Mesendoderm (in vitro differentiated cells): ENCODE results near the gene NFKBIA. TPM values are rescaled to one million over a fixed set of nuclear protein-coding genes. Genes with fewer than 3 reads are reported as not detected.
A peak's percentile ranks its signal among the peaks of the same experiment; 100 is the strongest.

Experiments
- DNase-seq: peaks from one replicate; pipeline ENCODE4 v3.0.0; 2013
- H2AK5ac ChIP-seq: 2 replicates; pipeline ENCODE4 v1.6.1; 2013; ENCODE audit warnings: low read length, inconsistent platforms
- H2BK120ac ChIP-seq: 2 replicates; pipeline ENCODE4 v1.6.1; 2013; ENCODE audit warnings: low read depth, mild to moderate bottlenecking, low read length, moderate library complexity, mixed read lengths
- H2BK15ac ChIP-seq: replicated peaks from 2 replicates; pipeline ENCODE4 v1.6.1; 2013; ENCODE audit warnings: low read depth, mild to moderate bottlenecking, moderate library complexity
- H2BK5ac ChIP-seq: 2 replicates; pipeline ENCODE4 v1.6.1; 2013; ENCODE audit warnings: low read length, inconsistent platforms
- H3K18ac ChIP-seq: 2 replicates; pipeline ENCODE4 v1.6.1; 2013; ENCODE audit warnings: mild to moderate bottlenecking, low read length, mixed read lengths
- H3K23ac ChIP-seq: one replicate; pipeline ENCODE4 v1.6.1; 2013; ENCODE audit warnings: low read length
- H3K27ac ChIP-seq: 2 replicates; pipeline ENCODE4 v1.5.1; 2013; ENCODE audit warnings: low read depth, mild to moderate bottlenecking, inconsistent platforms, low read length, moderate library complexity
- H3K27me3 ChIP-seq: 2 replicates; pipeline ENCODE4 v1.6.1; 2013; ENCODE audit warnings: low read length, control low read depth, mild to moderate bottlenecking, inconsistent platforms; ENCODE audit not compliant: insufficient read depth, poor library complexity
- H3K36me3 ChIP-seq: 2 replicates; pipeline ENCODE4 v1.6.1; 2013; ENCODE audit warnings: low read length, inconsistent platforms; ENCODE audit not compliant: control insufficient read depth, insufficient read depth
- H3K4ac ChIP-seq: one replicate; pipeline ENCODE4 v1.6.1; 2013; ENCODE audit warnings: low read depth, mild to moderate bottlenecking, low read length, moderate library complexity
- H3K4me1 ChIP-seq: 2 replicates; pipeline ENCODE4 v1.6.1; 2013; ENCODE audit warnings: low read depth, low read length, inconsistent platforms; ENCODE audit not compliant: control insufficient read depth
- H3K4me2 ChIP-seq: 2 replicates; pipeline ENCODE4 v1.6.1; 2013; ENCODE audit warnings: low read length
- H3K4me3 ChIP-seq: 2 replicates; pipeline ENCODE4 v1.5.1; 2013; ENCODE audit warnings: mild to moderate bottlenecking, low read length
- H3K56ac ChIP-seq: one replicate; pipeline ENCODE4 v1.6.1; 2013; ENCODE audit warnings: low read length
- H3K79me1 ChIP-seq: 2 replicates; pipeline ENCODE4 v1.6.1; 2013; ENCODE audit warnings: low read length, inconsistent platforms
- H3K79me2 ChIP-seq: 2 replicates; pipeline ENCODE4 v1.6.1; 2013; ENCODE audit warnings: mild to moderate bottlenecking, low read length; ENCODE audit not compliant: control insufficient read depth, insufficient read depth
- H3K9ac ChIP-seq: 2 replicates; pipeline ENCODE4 v1.6.1; 2013; ENCODE audit warnings: low read length, inconsistent platforms
- H4K5ac ChIP-seq: one replicate; pipeline ENCODE4 v1.6.1; 2013; ENCODE audit warnings: low read length
- H4K8ac ChIP-seq: one replicate; pipeline ENCODE4 v1.6.1; 2013; ENCODE audit warnings: low read depth, mild to moderate bottlenecking, control low read depth, low read length, moderate library complexity
- WGBS: extraction: QIAGEN DNeasy Blood & Tissue Kit; methylation state at CpG from one replicate; pipeline ENCODE4 v1.1.7; 2013; ENCODE audit warnings: low lambda C conversion rate, missing lambda C conversion rate; ENCODE audit not compliant: insufficient coverage; ENCODE audit errors: extremely low coverage; 5-methylcytosine and 5-hydroxymethylcytosine counted together
- polyA plus RNA-seq, 2 experiments: library from polyadenylated mRNA; stranded (reverse); fragments of 200-250 nt; gene quantifications; one replicate each; pipeline ENCODE4 v1.2.3, GENCODE V29; 2013

NFKBIA gene, protein sequence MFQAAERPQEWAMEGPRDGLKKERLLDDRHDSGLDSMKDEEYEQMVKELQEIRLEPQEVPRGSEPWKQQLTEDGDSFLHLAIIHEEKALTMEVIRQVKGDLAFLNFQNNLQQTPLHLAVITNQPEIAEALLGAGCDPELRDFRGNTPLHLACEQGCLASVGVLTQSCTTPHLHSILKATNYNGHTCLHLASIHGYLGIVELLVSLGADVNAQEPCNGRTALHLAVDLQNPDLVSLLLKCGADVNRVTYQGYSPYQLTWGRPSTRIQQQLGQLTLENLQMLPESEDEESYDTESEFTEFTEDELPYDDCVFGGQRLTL
- 49.3 TPM for polyA plus RNA-seq (2013, experiment 1 of 2)
- polyA plus RNA-seq (2013, experiment 2 of 2): 45.6 TPM

DNA sequence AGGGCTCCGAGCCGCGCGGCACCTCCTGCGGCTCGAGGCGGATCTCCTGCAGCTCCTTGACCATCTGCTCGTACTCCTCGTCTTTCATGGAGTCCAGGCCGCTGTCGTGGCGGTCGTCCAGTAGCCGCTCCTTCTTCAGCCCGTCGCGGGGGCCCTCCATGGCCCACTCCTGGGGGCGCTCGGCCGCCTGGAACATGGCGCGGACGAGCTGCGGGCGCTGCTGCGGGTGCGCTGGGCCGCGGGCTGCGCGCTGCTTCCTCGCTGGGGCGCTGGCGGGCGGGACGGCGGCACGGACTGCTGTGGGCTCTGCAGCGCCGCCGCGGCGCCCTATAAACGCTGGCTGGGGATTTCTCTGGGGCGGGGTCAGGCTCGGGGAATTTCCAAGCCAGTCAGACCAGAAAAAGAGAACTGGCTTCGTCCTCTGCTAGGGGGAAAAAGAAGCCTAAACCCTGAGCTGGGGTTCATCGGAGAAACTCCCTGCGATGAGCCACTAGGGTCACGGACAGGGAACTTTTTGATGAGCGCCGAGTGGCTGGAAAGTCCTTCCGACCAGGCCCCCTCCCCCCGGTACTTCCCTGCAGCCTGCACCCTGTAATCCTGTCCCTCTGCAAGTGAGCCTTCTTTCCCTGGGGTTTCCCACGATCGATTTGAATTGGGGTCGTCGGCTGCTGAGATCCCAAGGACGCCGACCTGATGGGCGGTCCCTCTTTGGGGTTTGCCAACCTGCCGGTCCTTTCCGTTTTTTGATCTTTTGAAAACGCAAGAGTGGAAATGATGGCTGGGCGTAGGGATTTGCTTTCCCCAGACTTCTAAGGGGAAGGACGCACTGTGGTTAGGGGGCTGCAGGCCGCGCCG lies at the start of gene NFKBIA:
Gene NFKBIA (minus strand): TSS at position 301 of the 855 bp plus-strand sequence. CDS start 105 bp downstream, at position 196.
- H4K8ac ChIP-seq: peak within 1 kb of the TSS; percentile 97
- WGBS: no CpG with 5 or more reads among the region's 69 CpGs
- H3K4ac ChIP-seq: peak within 1 kb of the TSS; percentile 99
- H3K4me3 ChIP-seq: peak within 1 kb of the TSS; percentile 92
- H3K23ac ChIP-seq: peak within 1 kb of the TSS; percentile 94
- H3K27ac ChIP-seq: peak within 1 kb of the TSS; percentile 99
- peak; percentile 90 for DNase-seq
- peak within 1 kb of the TSS; percentile 79 for H2AK5ac ChIP-seq
- H2BK15ac ChIP-seq: no peak within 1 kb of the TSS
- peak within 1 kb of the TSS; percentile 96 for H2BK5ac ChIP-seq
- H3K36me3 ChIP-seq: peaks cover 17% of the 10 kb centered on the region
- H2BK120ac ChIP-seq: peak within 1 kb of the TSS; percentile 32
- H4K5ac ChIP-seq: no peak within 1 kb of the TSS
- peaks cover 28% of the 10 kb centered on the region for H3K79me2 ChIP-seq
- peaks cover 15% of the 10 kb centered on the region for H3K79me1 ChIP-seq
- H3K56ac ChIP-seq: peak within 1 kb of the TSS; percentile 99
- peak within 1 kb of the TSS; percentile 97 for H3K18ac ChIP-seq
- peaks cover 20% of the 10 kb centered on the region for H3K4me1 ChIP-seq
- H3K27me3 ChIP-seq: no peaks in the 10 kb centered on the region
- peak within 1 kb of the TSS; percentile 100 for H3K9ac ChIP-seq
- H3K4me2 ChIP-seq: peak within 1 kb of the TSS; percentile 96

GRCh38 chr14:35446450-35446849 lies 41.9 kb upstream of the NFKBIA start:
- no peak overlapping the region for H3K27ac ChIP-seq
- H3K4ac ChIP-seq: no peak overlapping the region
- no peak overlapping the region for H3K4me2 ChIP-seq
- H3K79me2 ChIP-seq: no peaks in the 10 kb centered on the region
- H3K23ac ChIP-seq: no peak overlapping the region
- DNase-seq: no peak
- no CpG with 5 or more reads among the region's 1 CpG for WGBS
- no peaks in the 10 kb centered on the region for H3K36me3 ChIP-seq
- no peak overlapping the region for H3K9ac ChIP-seq
- H2BK120ac ChIP-seq: no peak overlapping the region
- H3K4me3 ChIP-seq: no peak overlapping the region
- no peak overlapping the region for H3K18ac ChIP-seq
- H3K27me3 ChIP-seq: no peaks in the 10 kb centered on the region
- no peak overlapping the region for H4K5ac ChIP-seq
- no peak overlapping the region for H4K8ac ChIP-seq
- no peak overlapping the region for H3K56ac ChIP-seq
- H2BK5ac ChIP-seq: no peak overlapping the region
- no peak overlapping the region for H2BK15ac ChIP-seq
- no peaks in the 10 kb centered on the region for H3K79me1 ChIP-seq
- no peak overlapping the region for H2AK5ac ChIP-seq
- H3K4me1 ChIP-seq: no peaks in the 10 kb centered on the region

GRCh38 chr14:35444104-35444503 lies 39.6 kb upstream of the NFKBIA start:
- Histone ChIP-seq H3K36me3 (no peaks in the 10 kb centered on the region), H2BK15ac (no peak overlapping the region), H3K23ac (no peak overlapping the region), H3K18ac (no peak overlapping the region), H3K4me2 (no peak overlapping the region), H3K27me3 (no peaks in the 10 kb centered on the region), H3K4me1 (no peaks in the 10 kb centered on the region), H2BK120ac (no peak overlapping the region), H2AK5ac (no peak overlapping the region), H3K9ac (no peak overlapping the region), H3K27ac (no peak overlapping the region), H2BK5ac (no peak overlapping the region), H3K79me2 (no peaks in the 10 kb centered on the region), H4K5ac (no peak overlapping the region), H3K4ac (no peak overlapping the region), H3K79me1 (no peaks in the 10 kb centered on the region), H3K4me3 (no peak overlapping the region), H3K56ac (no peak overlapping the region), H4K8ac (no peak overlapping the region)
- WGBS: no CpG with 5 or more reads among the region's 1 CpG
- no peak for DNase-seq

GRCh38 chr14:35441160-35441559 lies 36.6 kb upstream of the NFKBIA start:
- Histone ChIP-seq H3K79me1 (no peaks in the 10 kb centered on the region), H2BK15ac (no peak overlapping the region), H3K23ac (no peak overlapping the region), H3K27me3 (no peaks in the 10 kb centered on the region), H4K5ac (no peak overlapping the region), H3K56ac (no peak overlapping the region), H3K36me3 (no peaks in the 10 kb centered on the region), H2BK120ac (no peak overlapping the region), H3K18ac (no peak overlapping the region), H3K4me3 (no peak overlapping the region), H4K8ac (no peak overlapping the region), H3K4me2 (no peak overlapping the region), H3K4ac (no peak overlapping the region), H2BK5ac (no peak overlapping the region), H2AK5ac (no peak overlapping the region), H3K4me1 (no peaks in the 10 kb centered on the region), H3K27ac (no peak overlapping the region), H3K79me2 (no peaks in the 10 kb centered on the region), H3K9ac (no peak overlapping the region)
- no peak for DNase-seq
- no CpG with 5 or more reads among the region's 4 CpGs for whole genome bisulfite sequencing

GRCh38 chr14:35438910-35439713 lies 34.6 kb upstream of the NFKBIA start:
- no CpG with 5 or more reads among the region's 8 CpGs for WGBS
- Histone ChIP-seq H4K8ac (no peak overlapping the region), H2AK5ac (no peak overlapping the region), H3K79me1 (no peaks in the 10 kb centered on the region), H2BK15ac (no peak overlapping the region), H2BK120ac (no peak overlapping the region), H3K9ac (no peak overlapping the region), H3K18ac (no peak overlapping the region), H3K4me3 (no peak overlapping the region), H4K5ac (no peak overlapping the region), H3K23ac (no peak overlapping the region), H3K36me3 (no peaks in the 10 kb centered on the region), H3K4ac (no peak overlapping the region), H3K27me3 (no peaks in the 10 kb centered on the region), H3K56ac (no peak overlapping the region), H3K79me2 (no peaks in the 10 kb centered on the region), H3K4me1 (no peaks in the 10 kb centered on the region), H3K27ac (no peak overlapping the region), H3K4me2 (no peak overlapping the region), H2BK5ac (no peak overlapping the region)
- peak; percentile 49 for DNase-seq
